Stimulated activated CD8-positive, alpha-beta memory T cell treated with anti-CD3 and anti-CD28 coated beads, Interleukin-4, amount 100 ng/mL, for 24 hours (primary cell): Measurements from ENCODE around the gene NALF2.

Experiments
- DNase-seq: peaks from one replicate; pipeline ENCODE4 v3.0.0-alpha.2; 2020; ENCODE audit warnings: low read depth

Gene NALF2

GRCh38 chrX:69503782-69504625 lies at the start of gene NALF2:
TSS of gene NALF2 (plus strand) at chrX:69504326. CDS start at chrX:69505283, 957 bp downstream.
- no peak for DNase-seq

GRCh38 chrX:69457756-69458155 lies 46.4 kb upstream of the NALF2 start:
- DNase-seq: no peak

DNA sequence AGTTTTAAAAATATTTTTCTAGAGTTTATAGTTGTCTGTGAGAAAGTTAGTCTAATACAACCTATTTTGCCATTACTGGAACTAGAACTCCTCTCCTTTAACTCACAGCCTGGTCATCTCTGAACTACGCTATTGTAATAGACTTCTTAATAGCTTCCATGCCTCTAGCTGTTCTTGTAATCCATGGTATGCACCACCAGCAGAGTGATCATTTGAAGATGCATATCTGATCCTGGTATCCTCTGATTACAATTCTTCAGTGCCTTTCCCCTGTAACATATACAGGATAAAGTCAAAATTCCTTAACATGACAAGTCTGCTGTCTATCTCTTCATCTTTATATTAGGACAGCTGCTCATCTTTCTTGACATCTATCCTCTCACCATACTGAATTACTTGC lies 37.6 kb upstream of the NALF2 start:
- no peak for DNase-seq

DNA sequence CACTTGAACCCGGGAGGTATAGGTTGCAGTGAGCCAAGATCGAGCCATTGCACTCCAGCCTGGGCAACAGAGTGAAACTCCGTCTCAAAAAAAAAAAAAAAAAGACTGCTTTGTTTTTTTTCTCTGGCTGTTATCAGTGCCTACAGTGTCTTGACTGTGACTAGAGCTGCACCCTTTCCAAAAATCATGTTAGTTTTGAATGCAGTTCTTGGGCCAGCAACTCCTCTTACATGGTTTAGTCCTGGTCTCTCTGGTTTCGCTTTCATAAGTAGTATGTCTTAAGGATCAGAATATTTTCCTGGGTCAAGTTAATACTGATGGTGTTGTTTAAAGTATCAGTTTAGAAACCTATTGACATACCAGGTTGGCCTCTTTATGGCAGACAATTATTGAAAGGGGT lies 34.2 kb upstream of the NALF2 start:
- DNase-seq: no peak

- no peak for DNase-seq
Measured at GRCh38 chrX:69489625-69490024, 14.5 kb upstream of the NALF2 start.

- no peak for DNase-seq
Measured at GRCh38 chrX:69493193-69493592, 10.9 kb upstream of the NALF2 start.

DNA sequence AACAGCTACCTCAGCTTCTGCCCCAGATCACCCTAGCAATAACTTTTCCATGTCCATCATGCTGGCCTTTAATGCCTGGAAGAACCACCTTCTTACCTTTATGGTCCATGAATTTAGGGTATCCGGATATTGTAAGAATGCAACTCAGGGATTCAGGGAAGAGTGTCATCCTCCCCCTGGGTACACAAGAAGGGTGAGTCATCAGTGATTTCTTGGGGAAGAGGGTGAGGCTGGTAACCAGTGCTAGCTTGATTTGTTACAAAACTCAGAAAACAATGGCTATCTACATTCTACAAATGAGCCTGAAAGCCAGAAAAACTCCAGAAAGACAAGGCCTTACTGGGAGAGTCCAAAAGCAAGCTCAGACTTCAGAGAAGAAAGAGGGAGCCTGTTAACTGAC lies 10.4 kb upstream of the NALF2 start:
- DNase-seq: no peak

- no peak for DNase-seq
Measured at GRCh38 chrX:69496183-69496582, 7.9 kb upstream of the NALF2 start.

DNA sequence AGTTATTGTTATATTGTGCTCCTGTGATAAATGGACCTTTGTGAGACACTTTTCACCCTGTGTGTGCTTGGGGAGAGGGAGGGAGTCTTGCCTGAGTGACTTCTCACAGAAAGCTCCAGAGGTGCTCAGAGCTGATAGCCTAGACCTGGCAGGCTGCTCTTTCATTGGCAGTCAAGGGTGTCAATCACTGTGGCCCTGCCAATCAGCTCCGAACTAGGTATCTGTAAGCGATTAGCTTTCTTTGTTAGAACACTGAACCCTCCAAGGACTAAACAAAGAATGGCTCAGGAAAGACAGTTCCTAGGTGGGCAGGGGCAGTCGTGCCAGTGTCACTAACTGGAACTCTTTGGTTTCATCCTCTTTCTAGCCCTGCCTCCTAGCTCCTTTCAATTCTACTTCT lies 2.7 kb upstream of the NALF2 start:
- DNase-seq: no peak

- no peak for DNase-seq
Measured at GRCh38 chrX:69503228-69503781, 821 bp upstream of the NALF2 start.

DNA sequence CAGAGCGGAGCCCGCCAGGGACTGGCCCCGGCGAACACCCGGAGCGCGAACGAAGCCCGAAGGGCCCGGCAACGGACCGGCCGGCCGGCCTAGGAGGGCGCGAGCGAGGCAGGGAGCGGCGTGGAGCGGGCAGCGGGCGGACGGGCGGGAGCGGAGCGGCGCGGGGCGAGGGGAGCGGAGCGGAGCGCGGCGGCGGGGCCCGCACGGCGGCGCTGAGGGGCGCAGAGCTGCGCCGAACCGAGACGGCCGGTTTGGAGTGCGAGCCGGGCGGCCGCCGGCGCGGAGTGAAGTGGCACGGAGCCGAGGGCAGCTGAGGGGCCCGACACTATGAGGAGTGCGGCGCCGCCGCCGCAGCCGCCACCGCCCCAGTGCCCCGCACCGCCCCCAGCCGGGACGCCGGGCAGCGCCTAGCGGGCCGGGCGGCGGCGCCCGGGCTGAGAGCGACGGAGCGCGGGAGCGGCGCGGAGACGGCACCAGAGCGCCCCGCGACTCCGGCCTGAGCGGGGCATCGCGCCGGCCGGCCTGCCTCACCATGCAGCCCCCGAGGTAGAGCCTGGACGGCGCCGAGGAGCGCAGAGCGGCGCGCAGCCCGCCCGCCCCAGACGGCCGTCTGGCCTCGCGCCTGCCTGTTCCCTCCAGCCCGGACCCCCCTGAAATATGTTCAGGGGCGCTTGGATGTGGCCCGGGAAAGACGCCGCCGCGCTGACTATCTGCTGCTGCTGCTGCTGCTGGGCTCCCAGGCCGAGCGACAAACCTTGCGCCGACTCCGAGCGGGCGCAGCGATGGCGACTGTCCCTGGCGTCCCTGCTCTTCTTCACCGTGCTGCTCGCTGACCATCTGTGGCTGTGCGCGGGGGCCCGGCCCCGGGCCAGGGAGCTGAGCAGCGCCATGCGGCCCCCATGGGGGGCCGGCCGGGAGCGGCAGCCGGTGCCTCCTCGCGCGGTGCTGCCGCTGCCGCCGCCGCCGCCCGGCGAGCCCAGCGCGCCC lies 793 bp downstream of the NALF2 start:
- DNase-seq: no peak

- DNase-seq: no peak
Measured at GRCh38 chrX:69505772-69506616, 1.9 kb downstream of the NALF2 start.

- no peak for DNase-seq
Measured at GRCh38 chrX:69506617-69507499, 2.7 kb downstream of the NALF2 start.

DNA sequence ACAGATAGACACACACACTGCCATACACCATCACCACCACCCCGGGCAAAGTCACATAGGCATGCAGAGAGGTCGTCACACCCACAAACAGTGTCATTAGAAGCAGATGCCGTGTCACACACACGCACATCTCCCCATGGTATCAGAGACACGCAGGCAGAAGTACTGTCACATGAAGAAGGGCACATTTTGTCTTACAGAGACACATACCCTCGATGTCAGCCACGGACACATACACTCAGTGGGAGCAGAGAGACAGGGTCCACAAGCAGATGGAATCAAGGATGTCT lies 3.3 kb downstream of the NALF2 start:
- no peak for DNase-seq

DNA sequence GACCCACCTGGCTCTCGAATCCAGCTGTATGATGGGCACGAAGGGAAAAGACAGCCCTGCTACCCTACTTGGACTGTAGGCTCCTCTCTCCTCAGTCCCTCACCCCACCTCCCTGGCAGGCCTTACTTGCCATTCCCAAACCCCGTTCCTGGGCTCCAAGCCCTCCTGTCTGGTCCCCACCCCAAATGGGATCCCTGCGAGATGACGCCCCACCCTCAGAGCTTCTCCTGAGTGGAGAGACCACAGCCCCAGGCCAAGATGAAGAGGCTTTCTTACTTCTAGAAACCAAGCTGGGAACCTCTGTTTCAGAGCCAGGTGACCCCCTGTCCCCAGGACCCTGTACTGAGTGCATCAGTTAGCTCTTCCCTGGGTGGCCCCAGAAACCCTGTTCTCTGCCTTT lies 4.5 kb downstream of the NALF2 start:
- no peak for DNase-seq

DNA sequence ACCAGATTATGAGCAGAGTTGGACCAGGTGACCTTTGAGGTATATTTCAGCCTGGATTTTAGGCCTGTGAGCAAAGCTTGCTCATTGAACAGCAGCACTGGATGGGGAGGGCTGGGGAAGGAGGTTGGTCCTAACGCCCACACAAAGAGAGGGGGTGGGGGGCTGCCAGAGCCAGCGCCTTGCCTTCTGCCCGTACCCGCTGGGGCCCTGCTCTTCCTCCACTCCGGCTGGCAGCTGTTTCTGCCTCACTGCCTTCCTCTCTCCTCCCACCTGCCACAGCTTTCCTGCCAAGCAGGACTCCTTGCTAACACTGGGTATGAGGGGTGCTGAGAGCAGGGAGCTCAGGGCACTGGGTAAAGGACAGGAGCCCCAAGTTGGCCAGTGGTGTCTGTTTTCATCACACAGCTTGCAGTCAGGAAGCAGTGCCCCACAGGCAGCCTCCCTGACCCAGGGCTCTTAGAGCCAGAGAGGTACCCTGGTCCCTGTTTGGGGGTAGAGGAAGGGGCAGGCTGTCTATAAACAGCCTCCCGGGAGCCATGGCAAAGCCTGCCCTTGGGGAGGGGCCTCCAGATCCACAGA lies 6.1 kb downstream of the NALF2 start:
- DNase-seq: no peak

DNA sequence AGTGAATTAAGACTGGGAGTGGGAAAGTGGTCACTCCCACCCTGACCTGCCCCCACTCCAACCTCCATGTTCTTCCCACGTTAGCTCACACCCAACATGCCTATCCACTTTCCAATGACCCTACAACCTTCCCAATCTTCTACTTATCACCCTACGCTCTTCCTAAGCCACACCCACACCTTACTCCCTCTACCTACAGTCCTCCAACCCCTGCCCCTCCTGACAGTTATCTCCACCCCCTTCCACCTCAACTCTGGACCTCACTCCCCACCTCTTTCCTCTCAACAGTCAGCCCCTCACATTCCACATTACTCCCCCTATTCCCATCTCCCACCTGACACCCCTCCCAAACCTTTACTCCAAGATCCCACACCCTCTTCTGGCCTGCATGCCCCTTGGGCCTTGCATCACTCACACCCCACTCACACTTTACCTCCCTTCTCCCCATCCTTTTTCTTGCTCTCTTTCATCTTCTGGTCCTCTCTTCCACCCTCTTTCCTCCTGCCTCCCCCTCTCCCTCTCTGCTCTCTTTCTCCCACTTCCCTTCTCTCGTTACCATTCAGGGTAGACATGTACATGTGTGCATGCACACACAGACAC lies 6.9 kb downstream of the NALF2 start:
- no peak for DNase-seq

- no peak for DNase-seq
Measured at GRCh38 chrX:69522052-69522451, 17.9 kb downstream of the NALF2 start.

DNA sequence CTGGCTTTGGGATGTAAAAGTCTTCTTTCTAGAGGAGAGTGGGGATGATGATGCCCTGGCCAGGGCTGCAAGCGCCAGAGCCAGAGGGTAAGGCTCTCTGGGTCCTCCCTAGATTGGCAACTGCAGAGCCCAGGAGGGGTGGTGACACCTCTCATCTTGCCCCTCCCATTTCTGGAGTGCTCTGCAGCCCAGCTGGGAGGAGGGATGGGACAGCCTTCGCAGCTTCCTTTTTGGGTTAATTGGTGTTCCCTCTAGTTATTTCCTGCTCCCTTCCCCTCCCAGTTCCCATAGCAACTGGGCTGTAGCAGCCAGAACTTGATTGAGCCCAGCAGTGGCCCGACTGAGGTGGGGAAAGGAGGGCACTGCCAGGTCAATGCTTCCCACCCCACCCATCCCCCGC lies 19.2 kb downstream of the NALF2 start:
- no peak for DNase-seq

- no peak for DNase-seq
Measured at GRCh38 chrX:69524781-69525363, 20.7 kb downstream of the NALF2 start.
